Keratinocyte (primary cell): ENCODE measurements around the gene ATRNL1. TPM values are rescaled to one million over a fixed set of nuclear protein-coding genes. Genes with fewer than 3 reads are reported as not detected.

Source experiments
- DNase-seq: peaks from one replicate; pipeline ENCODE4 v3.0.0-alpha.2; 2011; ENCODE audit warnings: low read depth, missing footprints, low spot score
- FAIRE-seq: peaks from 2 replicates; lab custom pipeline; 2011; peaks lifted over from hg19 to GRCh38; lab: Jason Lieb, UNC
- H2AFZ ChIP-seq: 2 replicates; pipeline ENCODE4 v1.6.0; 2012; ENCODE audit warnings: low read length, control low read depth, inconsistent platforms; ENCODE audit not compliant: control insufficient read depth
- H3K27ac ChIP-seq: 2 replicates; pipeline ENCODE4 v1.5.1; 2011; ENCODE audit warnings: low read length; ENCODE audit not compliant: control insufficient read depth, insufficient read depth
- H3K27me3 ChIP-seq: 3 replicates; pipeline ENCODE4 v1.6.0; 2011; ENCODE audit warnings: low read length; ENCODE audit not compliant: control insufficient read depth, insufficient read depth; ENCODE audit errors: extremely low read depth
- H3K36me3 ChIP-seq, 2 experiments: 2 replicates in 1 of 2; 3 replicates in 1 of 2; pipeline ENCODE4 v1.5.1; 2011; ENCODE audit warnings: low read length in 2 of 2, mild to moderate bottlenecking in 1 of 2; ENCODE audit not compliant: control insufficient read depth in 2 of 2, insufficient read depth in 2 of 2; ENCODE audit errors: extremely low read depth in 1 of 2
- H3K4me1 ChIP-seq: 3 replicates; pipeline ENCODE4 v1.5.1; 2011; ENCODE audit warnings: low read length; ENCODE audit not compliant: control insufficient read depth, insufficient read depth; ENCODE audit errors: extremely low read depth
- H3K4me2 ChIP-seq: 3 replicates; pipeline ENCODE4 v1.6.0; 2011; ENCODE audit warnings: low read depth, low read length; ENCODE audit not compliant: control insufficient read depth, insufficient read depth; ENCODE audit errors: extremely low read depth
- H3K4me3 ChIP-seq, 3 experiments: fragments of 200-600 bp in 1 of 3; sonication (generic) in 1 of 3; 2 replicates in 2 of 3; 3 replicates in 1 of 3; pipeline ENCODE4 v1.5.1; 2011 to 2016; ENCODE audit warnings: low read length in 3 of 3, mild to moderate bottlenecking in 3 of 3, control low read depth in 2 of 3, inconsistent platforms in 1 of 3, low read depth in 1 of 3, mixed read lengths in 1 of 3, mixed run types in 1 of 3, moderate library complexity in 1 of 3; ENCODE audit not compliant: control insufficient read depth in 2 of 3, insufficient read depth in 2 of 3; ENCODE audit errors: extremely low read depth in 1 of 3
- H3K79me2 ChIP-seq: 2 replicates; pipeline ENCODE4 v1.6.0; 2012; ENCODE audit warnings: low read length; ENCODE audit not compliant: control insufficient read depth, insufficient read depth
- H3K9ac ChIP-seq: 3 replicates; pipeline ENCODE4 v1.6.0; 2011; ENCODE audit warnings: low read length; ENCODE audit not compliant: control insufficient read depth, insufficient read depth; ENCODE audit errors: extremely low read depth
- H3K9me1 ChIP-seq: 3 replicates; pipeline ENCODE4 v1.6.0; 2011; ENCODE audit warnings: low read length; ENCODE audit not compliant: control insufficient read depth, insufficient read depth; ENCODE audit errors: extremely low read depth
- H3K9me3 ChIP-seq: 2 replicates; pipeline ENCODE4 v1.5.1; 2012; ENCODE audit warnings: low read depth, low read length; ENCODE audit not compliant: control insufficient read depth
- H4K20me1 ChIP-seq: 3 replicates; pipeline ENCODE4 v1.6.0; 2011; ENCODE audit warnings: low read length; ENCODE audit not compliant: control insufficient read depth, insufficient read depth; ENCODE audit errors: extremely low read depth
- CTCF ChIP-seq, 3 experiments: IDR thresholded peaks in 1 of 3; conservative IDR thresholded peaks in 1 of 3; optimal IDR thresholded peaks in 1 of 3; 2 replicates in 2 of 3; 3 replicates in 1 of 3; pipeline versions ENCODE3 to v1.5.1; 2011; ENCODE audit warnings: low read length in 3 of 3, mild to moderate bottlenecking in 3 of 3, moderate library complexity in 2 of 3, control low read depth in 1 of 3, inconsistent platforms in 1 of 3; ENCODE audit not compliant: insufficient read depth in 2 of 3; ENCODE audit errors: extremely low read depth in 1 of 3
- EZH2 ChIP-seq: IDR thresholded peaks from one replicate; pipeline ENCODE4 v1.6.1; 2012; ENCODE audit warnings: inconsistent platforms, mild to moderate bottlenecking, low read length, moderate library complexity
- dilution Hi-C: fragments of 300-500 bp; cut with MboI; formaldehyde crosslinking; loops from one replicate; pipeline ENCODE4 v1.7.0; 2020; ENCODE audit warnings: low sequenced_read_pairs; ENCODE audit not compliant: extremely low pct_ligation_motif_present
- polyA plus RNA-seq, 5 experiments: library from polyadenylated mRNA; depleted of rRNA in 3 of 5; stranded (reverse) in 3 of 5; stranded (forward) in 1 of 5; unstranded in 1 of 5; fragments of >200 nt; gene quantifications; 1 replicate in 1 of 5; 2 replicates in 3 of 5; 3 replicates in 1 of 5; pipeline versions ENCODE4 v1.2.1 to v1.2.3, GENCODE V29; 2011 to 2012; ENCODE audit warnings: missing spikeins in 2 of 5, low read depth in 1 of 5, low replicate concordance in 1 of 5

The ATRNL1 gene
- polyA plus RNA-seq, 1 donor (not counting 4 experiments of a cell fraction or from before 2014, with no cell fraction given) = 0.07 TPM

- H2AFZ ChIP-seq = no peak overlapping the region
- no peak for FAIRE-seq
- no peaks in the 10 kb centered on the region for H3K27me3 ChIP-seq
Observed at GRCh38 chr10:115422624-115423023, 329.5 kb downstream of the ATRNL1 start.

GRCh38 chr10:115427611-115428010, 334.4 kb downstream of the ATRNL1 start:
- Histone ChIP-seq H3K9me1 (no peaks in the 10 kb centered on the region), H4K20me1 (no peaks in the 10 kb centered on the region), H2AFZ (no peak overlapping the region), H3K79me2 (no peaks in the 10 kb centered on the region), H3K36me3 (no peaks in the 10 kb centered on the region), H3K9me3 (no peaks in the 10 kb centered on the region), H3K27me3 (no peaks in the 10 kb centered on the region), H3K4me2 (no peak overlapping the region), H3K27ac (no peak overlapping the region), H3K4me1 (no peaks in the 10 kb centered on the region), H3K9ac (no peak overlapping the region), H3K4me3 (no peak overlapping the region)
- FAIRE-seq (no peak), DNase-seq (no peak)
- dilution Hi-C loops = no loop called here
- TF ChIP-seq CTCF (optimal IDR thresholded peaks at IDR 0.05 in 1 of 3, IDR thresholded peaks at IDR 0.05 in 1 of 3, conservative IDR thresholded peaks at IDR 0.05 in 1 of 3; ENCODE audit: extremely low read depth in 1 of 3, insufficient read depth in 2 of 3, low read length in 3 of 3) = no peak
- no peak for TF ChIP-seq EZH2

More at GRCh38 chr10:115422624-115423023, 329.5 kb downstream of the ATRNL1 start:
- TF ChIP-seq CTCF (optimal IDR thresholded peaks at IDR 0.05 in 1 of 3, IDR thresholded peaks at IDR 0.05 in 1 of 3, conservative IDR thresholded peaks at IDR 0.05 in 1 of 3; ENCODE audit: extremely low read depth in 1 of 3, insufficient read depth in 2 of 3, low read length in 3 of 3) = no peak
- TF ChIP-seq EZH2 = no peak
- no peaks in the 10 kb centered on the region for H3K79me2 ChIP-seq
- no peak overlapping the region for H3K27ac ChIP-seq
- no peak overlapping the region for H3K4me2 ChIP-seq
- H4K20me1 ChIP-seq = no peaks in the 10 kb centered on the region
- no peaks in the 10 kb centered on the region for H3K9me3 ChIP-seq
- H3K36me3 ChIP-seq = no peaks in the 10 kb centered on the region
- no peak overlapping the region for H3K4me3 ChIP-seq
- no peaks in the 10 kb centered on the region for H3K9me1 ChIP-seq
- dilution Hi-C loops = no loop called here
- DNase-seq = no peak
- H3K4me1 ChIP-seq = no peaks in the 10 kb centered on the region
- no peak overlapping the region for H3K9ac ChIP-seq
